ENCODE data around the gene CACNA1B.

Gene CACNA1B

DNA sequence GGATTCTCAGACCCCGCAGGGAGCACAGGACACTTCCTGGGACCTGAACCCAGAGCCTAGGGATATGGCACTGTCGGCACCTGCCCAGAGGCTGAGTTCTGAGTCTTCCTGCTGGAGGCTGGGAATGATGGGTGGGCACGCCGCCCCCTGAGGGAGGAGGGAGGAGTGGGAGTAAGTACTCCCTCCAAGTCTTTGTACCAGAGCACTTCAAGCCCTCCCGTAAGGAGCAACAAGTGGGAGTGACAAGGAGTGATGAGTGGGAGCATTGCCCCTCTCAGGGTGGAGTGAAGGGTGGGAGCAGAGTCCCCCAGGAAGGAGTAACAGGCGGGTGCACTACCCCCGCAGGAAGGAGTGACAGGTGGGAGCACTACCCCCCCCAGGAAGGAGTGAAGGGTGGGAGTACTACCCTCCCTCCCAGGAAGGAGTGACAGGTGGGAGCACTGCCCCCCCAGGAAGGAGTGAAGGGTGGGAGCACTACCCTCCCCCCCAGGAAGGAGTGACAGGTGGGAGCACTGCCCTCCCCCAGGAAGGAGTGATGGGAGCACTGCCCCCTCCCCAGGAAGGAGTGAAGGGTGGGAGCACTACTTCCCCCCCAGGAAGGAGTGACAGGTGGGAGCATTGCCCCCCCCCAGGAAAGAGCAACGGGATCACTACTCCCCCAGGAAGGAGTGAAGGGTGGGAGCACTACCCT lies 100.1 kb downstream of the CACNA1B start:
- DNase-seq (ENCODE audit: insufficient read length, low spot score) (no peak), FAIRE-seq (no peak)
- no peak for TF ChIP-seq POLR2A (IDR thresholded peaks at IDR 0.05; ENCODE audit: low read depth, low read length)

DNA sequence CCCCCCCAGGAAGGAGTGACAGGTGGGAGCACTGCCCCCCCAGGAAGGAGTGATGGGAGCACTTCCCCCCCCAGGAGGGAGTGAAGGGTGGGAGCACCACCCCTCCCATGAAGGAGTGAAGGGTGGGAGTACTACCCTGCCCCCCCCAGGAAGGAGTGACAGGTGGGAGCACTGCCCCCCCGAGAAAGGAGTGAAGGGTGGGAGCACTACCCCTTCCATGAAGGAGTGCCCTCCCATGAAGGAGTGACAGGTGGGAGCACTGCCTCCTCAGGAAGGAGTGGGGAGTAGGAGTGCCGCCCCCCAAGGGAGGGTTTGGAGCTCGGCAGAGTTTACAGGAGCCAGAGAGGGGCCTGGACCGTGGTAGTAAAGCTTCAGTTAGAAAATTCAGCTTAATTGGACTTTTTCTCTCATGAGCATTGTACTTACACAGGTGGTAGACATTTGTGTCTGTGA lies 100.7 kb downstream of the CACNA1B start:
- no peak for FAIRE-seq
- no peak for TF ChIP-seq POLR2A (IDR thresholded peaks at IDR 0.05; ENCODE audit: low read depth, low read length)

DNA sequence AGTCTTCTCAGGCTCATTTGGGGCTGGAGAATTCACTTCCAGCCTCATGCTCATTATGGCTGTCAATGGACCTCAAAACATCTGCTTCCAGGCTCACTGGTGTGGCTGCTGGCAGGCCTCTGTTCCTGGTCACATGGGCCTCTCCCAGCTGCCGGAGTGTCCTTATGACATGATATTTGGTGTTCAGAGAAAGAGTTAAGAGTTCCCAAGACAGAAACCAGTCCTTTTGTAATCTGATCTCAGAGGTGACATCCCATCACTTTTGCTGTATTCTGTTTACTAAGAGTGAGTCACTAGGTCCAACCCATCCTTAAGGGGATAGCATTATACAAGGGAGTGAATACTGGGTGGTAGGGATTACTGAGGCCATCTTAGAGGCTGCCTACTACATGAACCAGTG lies 104.6 kb downstream of the CACNA1B start:
- DNase-seq (ENCODE audit: insufficient read length, low spot score), result no peak
- FAIRE-seq, result no peak

More for the DNA sequence above, 100.7 kb downstream of the CACNA1B start:
- DNase-seq (ENCODE audit: insufficient read length, low spot score), result no peak

DNA sequence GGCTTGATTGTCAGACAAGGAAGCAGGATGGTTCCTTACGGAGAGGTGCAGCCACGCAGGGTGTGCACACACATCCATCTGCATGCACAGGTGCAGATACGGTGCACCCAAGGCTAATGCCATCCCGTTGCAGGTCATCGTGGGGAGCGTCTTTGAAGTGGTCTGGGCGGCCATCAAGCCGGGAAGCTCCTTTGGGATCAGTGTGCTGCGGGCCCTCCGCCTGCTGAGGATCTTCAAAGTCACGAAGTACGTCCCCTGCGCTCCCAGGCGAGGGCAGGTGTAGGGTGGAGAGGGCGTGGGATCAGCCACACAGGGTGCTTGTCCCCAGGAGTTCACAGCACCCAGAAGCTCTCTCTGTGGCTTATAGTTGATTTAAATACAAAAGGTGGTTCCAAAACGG lies 106.4 kb downstream of the CACNA1B start:
- TF ChIP-seq POLR2A (IDR thresholded peaks at IDR 0.05; ENCODE audit: low read depth, low read length), result no peak
- no peak for FAIRE-seq
- no peak for DNase-seq (ENCODE audit: insufficient read length, low spot score)

More for the DNA sequence above, 104.6 kb downstream of the CACNA1B start:
- no peak for TF ChIP-seq POLR2A (IDR thresholded peaks at IDR 0.05; ENCODE audit: low read depth, low read length)

DNA sequence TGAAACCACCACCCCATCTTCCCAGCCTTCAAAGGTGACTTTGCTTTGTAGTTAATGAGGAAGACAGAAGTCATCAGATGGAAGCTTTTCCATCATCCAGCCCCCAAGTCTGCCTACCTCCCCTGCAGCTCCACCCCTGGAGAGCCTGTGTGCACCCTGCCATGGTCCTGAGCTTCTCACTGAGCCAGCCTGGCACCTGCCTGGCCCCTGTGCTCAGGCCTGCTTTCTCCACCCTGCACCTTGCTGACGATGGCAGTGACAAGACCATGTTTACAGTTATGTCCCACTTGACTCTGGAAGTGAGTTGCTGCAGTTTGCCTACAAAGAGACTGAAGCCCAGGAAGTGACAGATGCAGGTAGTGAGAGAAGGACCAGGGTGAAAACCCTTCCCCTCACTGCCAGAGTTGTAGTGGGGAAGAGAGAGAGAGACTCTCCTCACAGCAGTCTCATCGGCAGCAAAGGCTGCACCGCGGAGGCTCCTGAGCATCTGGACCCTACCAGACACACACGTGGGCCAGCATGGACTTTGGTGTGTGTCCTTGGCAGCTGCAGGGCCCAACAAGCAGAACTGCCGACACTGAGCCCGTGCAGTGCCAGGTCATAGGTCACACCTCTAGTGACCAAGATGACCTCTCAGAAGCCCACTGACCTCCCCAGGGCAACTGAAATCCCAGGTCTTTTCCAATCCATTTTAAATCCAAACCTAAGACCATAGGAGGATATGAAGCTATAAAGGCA lies 107.1 kb downstream of the CACNA1B start:
- no peak for FAIRE-seq
- no peak for TF ChIP-seq POLR2A (IDR thresholded peaks at IDR 0.05; ENCODE audit: low read depth, low read length)
- no peak for DNase-seq (ENCODE audit: insufficient read length, low spot score)

DNA sequence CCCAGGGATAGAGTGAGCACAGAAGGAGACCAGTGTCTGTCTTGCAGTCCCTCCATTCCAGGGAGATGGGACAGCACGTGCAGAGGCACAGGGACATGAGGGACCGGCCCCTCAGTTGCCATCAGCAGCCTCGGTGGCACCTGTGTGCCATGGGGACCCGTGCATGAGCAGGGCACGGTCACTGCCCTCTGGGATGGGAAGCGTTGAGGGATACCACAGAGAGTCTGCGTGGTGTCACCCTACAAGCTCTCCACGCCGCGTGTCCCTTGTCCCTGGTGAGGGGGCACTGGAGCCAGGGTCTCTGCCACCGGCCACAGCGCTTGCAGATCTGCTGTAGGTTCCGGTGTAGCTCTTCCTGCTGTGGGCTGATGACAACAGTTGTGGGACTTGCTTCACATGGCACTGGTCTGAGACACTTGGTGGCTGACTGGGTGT lies 108.1 kb downstream of the CACNA1B start:
- TF ChIP-seq POLR2A (IDR thresholded peaks at IDR 0.05; ENCODE audit: low read depth, low read length), result no peak
- FAIRE-seq, result no peak
- no peak for DNase-seq (ENCODE audit: insufficient read length, low spot score)

DNA sequence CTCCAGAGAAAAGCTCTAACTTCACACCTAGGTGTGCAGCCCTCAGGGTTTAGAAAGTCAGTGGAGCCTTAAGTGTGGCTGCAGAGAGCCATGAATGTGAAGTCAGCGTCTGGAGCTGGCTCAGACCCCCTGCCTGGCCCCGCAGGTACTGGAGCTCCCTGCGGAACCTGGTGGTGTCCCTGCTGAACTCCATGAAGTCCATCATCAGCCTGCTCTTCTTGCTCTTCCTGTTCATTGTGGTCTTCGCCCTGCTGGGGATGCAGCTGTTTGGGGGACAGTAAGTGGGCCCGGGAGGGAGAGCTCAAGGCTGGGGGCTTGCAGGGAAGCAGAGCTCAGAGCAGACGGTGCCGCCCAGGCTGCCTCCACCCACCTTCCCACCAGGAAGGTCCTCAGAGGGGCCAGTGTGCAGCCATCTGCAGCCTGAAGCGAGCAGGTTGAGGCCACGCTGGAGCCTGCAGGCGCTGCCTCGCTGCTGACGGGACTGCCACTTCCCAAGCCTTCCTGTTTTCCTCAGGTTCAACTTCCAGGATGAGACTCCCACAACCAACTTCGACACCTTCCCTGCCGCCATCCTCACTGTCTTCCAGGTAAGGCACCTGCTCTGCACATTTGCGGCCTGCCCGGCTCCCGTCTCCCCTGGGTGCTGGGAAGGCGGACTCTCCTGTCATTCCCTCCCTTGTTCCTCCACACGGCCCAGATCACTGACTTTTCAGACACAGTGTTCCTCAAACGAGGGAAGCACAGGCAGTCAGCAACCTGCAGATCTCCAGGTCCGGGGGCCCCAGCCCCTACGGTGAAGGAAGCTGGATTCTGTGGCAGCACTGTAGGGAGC lies 108.9 kb downstream of the CACNA1B start:
- no peak for TF ChIP-seq POLR2A (IDR thresholded peaks at IDR 0.05; ENCODE audit: low read depth, low read length)
- no peak for DNase-seq (ENCODE audit: insufficient read length, low spot score)
- no peak for FAIRE-seq

DNA sequence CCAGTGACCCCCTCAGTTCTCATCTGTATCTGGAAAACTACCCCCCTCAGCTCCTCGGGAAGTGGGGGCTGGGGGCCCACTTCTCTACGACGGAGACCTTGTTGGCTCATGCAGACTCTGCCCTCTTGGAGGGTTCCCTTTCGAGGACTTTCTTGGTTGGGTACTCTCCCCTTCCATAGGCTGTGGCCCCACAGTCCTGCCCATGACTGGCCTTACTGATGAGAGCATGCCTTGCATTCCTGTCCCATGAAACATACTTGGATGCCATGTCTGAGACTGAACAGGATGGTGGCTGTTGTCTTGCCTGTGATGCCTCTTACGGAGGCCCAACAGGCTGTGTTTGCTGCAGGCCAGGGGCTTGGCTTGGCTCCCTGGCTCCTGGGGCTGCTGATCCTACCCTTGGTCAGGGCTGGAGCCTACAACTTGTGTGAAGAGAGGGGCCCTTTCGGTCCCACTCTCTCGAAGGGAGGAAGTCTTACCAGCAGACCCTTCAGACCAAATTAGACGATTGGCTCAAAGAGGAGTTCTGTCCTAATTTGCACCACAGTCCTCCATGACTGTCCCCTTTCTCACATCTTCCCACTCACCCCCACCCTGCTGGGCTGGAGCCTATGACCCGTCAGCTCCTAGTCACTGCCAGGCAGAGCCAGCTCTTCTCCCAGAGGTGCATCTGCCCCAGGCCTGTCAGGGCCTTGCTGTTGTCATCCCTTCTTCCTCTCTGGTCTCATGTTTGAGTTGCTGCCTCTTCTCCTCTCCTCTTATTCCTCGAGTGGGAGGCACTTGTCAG lies 109.9 kb downstream of the CACNA1B start:
- no peak for TF ChIP-seq POLR2A (IDR thresholded peaks at IDR 0.05; ENCODE audit: low read depth, low read length)
- FAIRE-seq (no peak), DNase-seq (ENCODE audit: insufficient read length, low spot score) (peak; percentile 39)

DNA sequence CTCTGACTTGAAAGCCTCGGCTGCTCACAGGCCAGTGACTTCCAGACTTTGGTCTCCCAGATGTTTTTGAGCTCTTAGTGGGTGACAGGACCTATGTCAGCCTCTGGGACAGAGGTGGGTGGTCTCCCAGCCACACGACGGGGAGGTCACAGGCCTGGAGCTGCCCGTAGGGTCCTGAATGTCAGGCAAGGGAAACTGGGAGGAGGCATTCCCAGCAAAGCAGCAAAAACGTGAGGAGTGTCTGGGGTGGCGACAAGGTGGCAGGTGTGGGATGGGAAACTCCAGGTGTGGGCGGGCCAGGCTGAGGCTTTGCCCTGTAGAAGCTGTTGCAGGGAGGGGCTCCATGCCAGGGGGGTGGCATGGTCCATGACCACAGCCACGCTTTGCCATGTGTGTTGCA lies 110.5 kb downstream of the CACNA1B start:
- no peak for DNase-seq (ENCODE audit: insufficient read length, low spot score)
- no peak for TF ChIP-seq POLR2A (IDR thresholded peaks at IDR 0.05; ENCODE audit: low read depth, low read length)
- FAIRE-seq, result no peak

DNA sequence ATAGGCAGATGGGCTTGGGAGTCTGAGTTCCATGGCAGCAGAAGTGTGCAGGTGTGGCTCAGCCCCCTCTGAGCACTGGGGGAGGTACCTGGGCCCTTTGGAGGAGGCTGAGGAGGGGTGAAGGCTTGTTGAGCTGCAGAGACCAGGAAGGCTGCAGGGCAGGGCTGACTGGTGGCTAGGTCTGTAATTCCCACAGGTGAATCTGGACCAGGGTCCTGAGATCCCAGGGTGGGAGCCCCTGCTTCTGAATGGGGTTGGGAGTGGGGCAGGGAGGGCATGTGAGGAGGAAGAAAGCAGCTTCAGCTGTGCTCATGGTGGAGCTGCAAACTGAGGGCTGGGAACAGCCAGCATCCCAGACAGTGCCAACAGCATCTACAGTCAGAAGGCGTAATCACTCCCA lies 111.1 kb downstream of the CACNA1B start:
- DNase-seq (ENCODE audit: insufficient read length, low spot score) (no peak), FAIRE-seq (no peak)
- no peak for TF ChIP-seq POLR2A (IDR thresholded peaks at IDR 0.05; ENCODE audit: low read depth, low read length)

DNA sequence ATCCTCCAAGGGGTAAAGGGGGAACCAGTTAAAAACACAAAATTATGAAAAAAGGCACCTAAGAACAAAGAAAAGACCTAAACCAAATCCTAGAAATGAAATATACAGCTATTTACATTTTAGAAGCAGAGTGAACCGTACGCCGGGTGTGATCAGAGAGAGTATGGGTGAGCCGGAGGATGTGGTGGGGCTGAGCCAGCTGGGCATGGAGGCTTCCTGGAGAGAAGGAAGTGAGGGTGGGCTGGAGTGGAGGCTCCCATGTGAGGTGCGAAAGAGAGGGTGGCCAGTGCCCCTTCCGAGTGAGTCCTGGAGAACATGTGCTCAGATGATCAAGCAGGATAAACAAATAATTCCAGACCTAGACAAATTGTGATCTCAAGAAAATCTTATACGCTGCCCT lies 111.6 kb downstream of the CACNA1B start:
- no peak for FAIRE-seq
- no peak for TF ChIP-seq POLR2A (IDR thresholded peaks at IDR 0.05; ENCODE audit: low read depth, low read length)

DNA sequence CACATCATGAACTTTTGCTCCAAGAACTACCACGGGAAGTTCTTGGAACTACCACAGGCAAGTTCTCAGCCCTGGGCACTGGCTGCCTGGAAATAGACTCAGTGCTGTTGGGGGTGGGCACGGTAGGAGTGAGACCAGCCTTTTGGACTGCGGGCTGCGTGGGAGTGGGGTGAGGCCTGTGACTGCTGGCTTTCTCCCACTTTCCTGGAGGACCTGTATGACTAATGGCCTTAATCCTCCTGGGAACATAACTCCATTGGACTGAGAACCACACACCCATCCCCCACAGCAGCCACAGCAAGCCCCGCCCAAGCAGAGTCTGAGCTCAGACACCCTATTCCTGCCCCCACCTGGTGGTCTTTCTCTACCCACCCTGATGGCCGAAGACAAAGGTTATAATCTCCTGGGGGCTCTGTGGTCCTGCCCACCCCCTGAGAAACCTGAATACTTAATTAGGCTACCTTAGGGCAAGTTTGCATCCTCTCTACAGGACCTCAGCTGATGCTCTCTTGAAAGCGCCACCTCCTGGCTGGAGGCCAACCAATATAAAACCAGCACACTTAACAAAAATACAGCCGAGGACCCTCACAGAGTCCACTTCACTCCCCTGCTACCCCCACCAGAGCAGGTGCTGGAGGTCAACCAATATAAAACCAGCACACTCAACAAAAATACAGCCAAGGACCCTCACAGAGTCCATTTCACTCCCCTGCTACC lies 112.6 kb downstream of the CACNA1B start:
- no peak for TF ChIP-seq POLR2A (IDR thresholded peaks at IDR 0.05; ENCODE audit: low read depth, low read length)
- DNase-seq (ENCODE audit: insufficient read length, low spot score) (no peak), FAIRE-seq (no peak)

More for the DNA sequence above, 111.6 kb downstream of the CACNA1B start:
- DNase-seq (ENCODE audit: insufficient read length, low spot score), result no peak
